ENCODE measurements around the gene LEUTX. TPM values are rescaled to one million over a fixed set of nuclear protein-coding genes. Genes with fewer than 3 reads are reported as not detected.

Gene LEUTX
- polyA plus RNA-seq, 1 of the 3 experiments (the other 2 are of a cell fraction): not detected

DNA sequence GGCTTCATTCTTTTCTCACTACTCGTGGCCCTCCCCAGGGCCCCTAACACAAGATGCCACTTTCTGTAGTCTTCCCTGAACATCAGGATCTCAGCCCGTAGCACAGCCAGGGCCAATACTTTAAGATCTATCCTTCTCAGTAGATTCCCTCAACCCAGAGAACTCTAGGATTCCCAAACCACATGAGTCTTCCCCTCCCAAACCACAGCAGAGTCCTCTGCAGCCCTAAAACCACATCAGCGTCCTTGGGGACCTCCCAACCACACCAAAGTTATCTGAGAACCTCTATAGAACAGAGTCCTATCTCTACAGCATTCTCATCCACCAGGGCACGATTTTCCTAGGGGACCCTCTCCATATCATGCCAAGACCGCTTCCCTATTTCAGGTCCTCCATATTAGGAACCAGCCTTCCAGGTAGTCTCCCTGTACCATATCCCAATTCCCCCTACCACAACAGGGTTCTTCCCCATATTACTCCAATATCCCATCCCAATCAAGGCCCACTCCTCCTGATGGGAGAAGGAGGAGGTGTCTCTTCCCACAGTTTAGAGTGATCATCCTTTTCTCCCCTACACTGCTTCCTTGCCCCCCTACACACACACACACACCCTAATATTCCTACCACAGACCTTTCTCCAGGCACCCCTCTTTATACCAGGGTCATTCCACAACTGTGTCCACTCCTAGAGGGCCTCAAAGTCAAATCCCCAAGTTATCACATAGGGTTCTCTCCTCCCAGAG, 53.9 kb downstream of the LEUTX start:
- Histone ChIP-seq H3K4me1 (ENCODE audit: control insufficient read depth in 1 of 2, insufficient read depth in 2 of 2, low read depth in 1 of 2, low read length in 1 of 2) (peaks cover 0 to 16% of the 10 kb centered on the region in 2 experiments; a peak in 2 of 4 replicates), H3F3A (replicated peaks; ENCODE audit: insufficient read depth) (peaks cover 5% of the 10 kb centered on the region), H3K4me2 (peak overlapping the region; percentile 92), H3K79me2 (ENCODE audit: insufficient read depth) (peaks cover 20% of the 10 kb centered on the region), H3K27ac (ENCODE audit: low read depth in 2 of 2, low read length in 1 of 2) (peak overlapping the region; percentile 94 to 98; a peak in 3 of 4 replicates), H3K9ac (peak overlapping the region; percentile 95), H3K9me3 (no peaks in the 10 kb centered on the region), H3K9me2 (no peaks in the 10 kb centered on the region), H2AFZ (ENCODE audit: low read depth) (no peak overlapping the region; the same call in 1 of the 2 replicates), H3K36me3 (replicated peaks in 1 of 2; ENCODE audit: control insufficient read depth in 1 of 2, insufficient read depth in 2 of 2, low read length in 1 of 2) (peaks cover 47 to 57% of the 10 kb centered on the region in 2 experiments), H3K27me3 (ENCODE audit: insufficient read depth) (no peaks in the 10 kb centered on the region), H3K4me3 (ENCODE audit: low read depth in 2 of 2, low read length in 1 of 2) (peak overlapping the region; percentile 84 to 97), H4K20me1 (ENCODE audit: insufficient read depth) (no peaks in the 10 kb centered on the region)
- no peak for DNase-seq
- POLR2A ChIA-PET: interaction anchor here (1.5 to 2.1 kb wide), 2 partner anchors 8 to 14 kb away, joined by 7 to 9 read pairs; partner anchors contain the start of gene FBL
- CTCF ChIA-PET: interaction anchor here (0.8 to 2.1 kb wide), 4 partner anchors 12 to 138 kb away, joined by 3 to 26 read pairs (median 5); partner anchors contain the start of gene PSMC4
- TF ChIP-seq SMC3 (IDR thresholded peaks at IDR 0.05; ENCODE audit: low read depth, low read length): no peak
- WGBS (ENCODE audit: low lambda C conversion rate): 85% methylated on average over 5 of the region's 5 CpGs

DNA sequence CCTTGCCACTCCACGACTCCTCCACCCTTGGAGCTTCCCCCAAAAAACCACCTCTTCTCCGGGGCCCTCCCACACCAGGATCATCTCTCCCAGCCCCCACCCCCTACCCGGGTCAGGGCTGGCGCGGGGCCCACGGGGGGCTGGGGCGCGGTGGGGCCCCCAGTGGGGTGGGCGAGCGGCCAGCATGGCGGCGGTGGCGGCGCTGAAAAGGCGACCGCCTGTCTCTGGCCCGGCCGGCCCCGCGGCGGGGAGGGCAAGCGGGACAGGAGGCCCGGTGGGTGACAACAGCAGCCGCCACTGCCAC, 54.5 kb downstream of the LEUTX start:
- Histone ChIP-seq H3K4me1 (ENCODE audit: control insufficient read depth in 1 of 2, insufficient read depth in 2 of 2, low read depth in 1 of 2, low read length in 1 of 2) (peaks cover 0 to 16% of the 10 kb centered on the region in 2 experiments; a peak in 2 of 4 replicates), H3K27ac (ENCODE audit: low read depth in 2 of 2, low read length in 1 of 2) (peak overlapping the region; percentile 94 to 98; a peak in 3 of 4 replicates), H3K9me2 (no peaks in the 10 kb centered on the region), H3K27me3 (ENCODE audit: insufficient read depth) (no peaks in the 10 kb centered on the region), H3K4me2 (peak overlapping the region; percentile 92), H3K9ac (peak overlapping the region; percentile 95), H3K36me3 (replicated peaks in 1 of 2; ENCODE audit: control insufficient read depth in 1 of 2, insufficient read depth in 2 of 2, low read length in 1 of 2) (peaks cover 49 to 60% of the 10 kb centered on the region in 2 experiments), H3F3A (replicated peaks; ENCODE audit: insufficient read depth) (peaks cover 5% of the 10 kb centered on the region), H3K9me3 (no peaks in the 10 kb centered on the region), H3K4me3 (ENCODE audit: low read depth in 2 of 2, low read length in 1 of 2) (peak overlapping the region; percentile 84 to 97), H3K79me2 (ENCODE audit: insufficient read depth) (peaks cover 20% of the 10 kb centered on the region), H4K20me1 (ENCODE audit: insufficient read depth) (no peaks in the 10 kb centered on the region), H2AFZ (ENCODE audit: low read depth) (peak overlapping the region; percentile 44; the same call in 1 of the 2 replicates)
- POLR2A ChIA-PET: interaction anchor here (0.9 to 2.1 kb wide), 4 partner anchors 8 to 40 kb away, joined by 3 to 9 read pairs (median 6); partner anchors contain the start of gene FBL
- DNase-seq: no peak
- 6% methylated on average over 12 of the region's 24 CpGs for WGBS (ENCODE audit: low lambda C conversion rate)
- TF ChIP-seq, protein P1, sequence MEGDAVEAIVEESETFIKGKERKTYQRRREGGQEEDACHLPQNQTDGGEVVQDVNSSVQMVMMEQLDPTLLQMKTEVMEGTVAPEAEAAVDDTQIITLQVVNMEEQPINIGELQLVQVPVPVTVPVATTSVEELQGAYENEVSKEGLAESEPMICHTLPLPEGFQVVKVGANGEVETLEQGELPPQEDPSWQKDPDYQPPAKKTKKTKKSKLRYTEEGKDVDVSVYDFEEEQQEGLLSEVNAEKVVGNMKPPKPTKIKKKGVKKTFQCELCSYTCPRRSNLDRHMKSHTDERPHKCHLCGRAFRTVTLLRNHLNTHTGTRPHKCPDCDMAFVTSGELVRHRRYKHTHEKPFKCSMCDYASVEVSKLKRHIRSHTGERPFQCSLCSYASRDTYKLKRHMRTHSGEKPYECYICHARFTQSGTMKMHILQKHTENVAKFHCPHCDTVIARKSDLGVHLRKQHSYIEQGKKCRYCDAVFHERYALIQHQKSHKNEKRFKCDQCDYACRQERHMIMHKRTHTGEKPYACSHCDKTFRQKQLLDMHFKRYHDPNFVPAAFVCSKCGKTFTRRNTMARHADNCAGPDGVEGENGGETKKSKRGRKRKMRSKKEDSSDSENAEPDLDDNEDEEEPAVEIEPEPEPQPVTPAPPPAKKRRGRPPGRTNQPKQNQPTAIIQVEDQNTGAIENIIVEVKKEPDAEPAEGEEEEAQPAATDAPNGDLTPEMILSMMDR (IDR thresholded peaks at IDR 0.05): no peak
- CTCF ChIA-PET: interaction anchor here (0.8 to 2.1 kb wide), 5 partner anchors 11 to 137 kb away, joined by 3 to 26 read pairs (median 3); partner anchors contain the start of gene PSMC4

DNA sequence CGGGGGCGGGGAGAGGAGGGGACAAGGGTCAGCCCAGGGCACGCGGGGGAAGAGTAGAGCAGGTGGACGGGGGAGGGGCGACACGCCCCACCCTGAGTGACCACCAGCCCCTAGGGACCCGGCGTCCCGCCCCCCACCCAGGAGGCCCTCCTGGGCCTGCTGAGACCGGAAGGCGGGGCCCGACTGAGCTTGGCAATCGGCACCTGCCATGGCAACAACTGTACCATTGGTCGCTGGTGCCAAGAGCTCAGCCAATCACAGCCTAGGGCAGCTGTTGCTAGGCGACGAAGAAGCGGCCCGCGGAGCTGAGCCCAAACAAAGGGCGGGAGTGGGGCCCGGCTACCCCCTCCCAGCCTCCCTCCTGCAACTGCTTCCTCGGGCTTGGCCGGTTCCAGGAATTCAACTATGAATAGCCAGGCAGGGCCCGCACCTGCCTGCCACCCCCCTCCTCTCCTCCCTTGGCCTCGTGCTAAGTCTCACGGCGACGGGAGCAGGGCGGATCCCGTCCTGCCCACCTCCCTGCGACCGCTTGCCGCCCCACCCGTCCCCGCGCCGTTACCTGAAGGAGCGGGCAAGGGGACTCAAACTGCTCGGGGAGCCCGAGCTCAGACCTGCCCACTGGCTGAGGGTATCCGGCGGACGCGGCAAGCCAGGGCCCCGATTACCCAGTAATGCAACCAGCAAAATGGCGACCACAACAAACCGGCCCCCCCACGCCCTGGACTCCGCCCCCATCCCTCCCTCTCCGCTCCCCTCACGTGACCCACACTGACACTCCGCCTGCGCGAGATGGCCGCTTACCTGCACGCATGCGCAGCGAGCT, 55.0 kb downstream of the LEUTX start, which contains the start of gene DYRK1B:
TSS of gene DYRK1B (minus strand) at position 699 of the 823 bp plus-strand sequence. CDS start 2,295 bp downstream, outside the sequence.
- H3K4me1 ChIP-seq (ENCODE audit: control insufficient read depth in 1 of 2, insufficient read depth in 2 of 2, low read depth in 1 of 2, low read length in 1 of 2): peaks cover 0 to 16% of the 10 kb centered on the region in 2 experiments; a peak in 2 of 4 replicates
- no peaks in the 10 kb centered on the region for H3K27me3 ChIP-seq (ENCODE audit: insufficient read depth)
- no peaks in the 10 kb centered on the region for H3K9me2 ChIP-seq
- DNase-seq: peak; percentile 99
- peaks cover 5% of the 10 kb centered on the region for H3F3A ChIP-seq (replicated peaks; ENCODE audit: insufficient read depth)
- under 1% methylated on average over 35 of the region's 59 CpGs for WGBS (ENCODE audit: low lambda C conversion rate)
- H3K4me3 ChIP-seq (ENCODE audit: low read depth in 2 of 2, low read length in 1 of 2): peak within 1 kb of the TSS; percentile 84 to 97
- H4K20me1 ChIP-seq (ENCODE audit: insufficient read depth): no peaks in the 10 kb centered on the region
- ChIA-PET POLR2A (interaction anchor here (0.6 to 2.1 kb wide), 8 partner anchors 9 to 398 kb away, joined by 3 to 9 read pairs (median 4); partner anchors contain the start of genes FBL, PSMC4 and RPS16), CTCF (interaction anchor here (0.7 to 2.1 kb wide), 8 partner anchors 9 to 137 kb away, joined by 3 to 26 read pairs (median 3); partner anchors contain the start of gene PSMC4)
- peaks cover 20% of the 10 kb centered on the region for H3K79me2 ChIP-seq (ENCODE audit: insufficient read depth)
- H2AFZ ChIP-seq (ENCODE audit: low read depth): peak within 1 kb of the TSS; percentile 78
- H3K4me2 ChIP-seq: peak within 1 kb of the TSS; percentile 92
- H3K27ac ChIP-seq (ENCODE audit: low read depth in 2 of 2, low read length in 1 of 2): peak within 1 kb of the TSS; percentile 94 to 98
- H3K9me3 ChIP-seq: no peaks in the 10 kb centered on the region
- H3K9ac ChIP-seq: peak within 1 kb of the TSS; percentile 95
- H3K36me3 ChIP-seq (replicated peaks in 1 of 2; ENCODE audit: control insufficient read depth in 1 of 2, insufficient read depth in 2 of 2, low read length in 1 of 2): peaks cover 47 to 58% of the 10 kb centered on the region in 2 experiments
- TF ChIP-seq TCF12 (IDR thresholded peaks at IDR 0.05) (no peak), MEF2A (IDR thresholded peaks at IDR 0.05; ENCODE audit: borderline replicate concordance, low read depth) (no peak), RXRA (IDR thresholded peaks at IDR 0.05; ENCODE audit: borderline replicate concordance, low read depth) (no peak), FOSL2 (IDR thresholded peaks at IDR 0.05; ENCODE audit: borderline replicate concordance, low read depth) (no peak), NFIC (IDR thresholded peaks at IDR 0.05; ENCODE audit: borderline replicate concordance) (no peak), ELF1 (IDR thresholded peaks at IDR 0.05) (0 out of 2 replicates have a peak, but pooled peaks have one; percentile 37), NRF1 (IDR thresholded peaks at IDR 0.05; ENCODE audit: low read depth, low read length) (no peak), FOXM1 (IDR thresholded peaks at IDR 0.05; ENCODE audit: low read depth) (peak; percentile 53; the same call in 1 of the 2 replicates), TAF1 (IDR thresholded peaks at IDR 0.05; ENCODE audit: borderline replicate concordance, low read depth, low read length) (peak; percentile 44; the same call in 1 of the 2 replicates), EP300 (IDR thresholded peaks at IDR 0.05; ENCODE audit: borderline replicate concordance in 1 of 2, low read depth in 1 of 2, low read length in 1 of 2) (peak; percentile 28 to 85; a peak in 2 of 4 replicates)
- TF ChIP-seq, protein P2, sequence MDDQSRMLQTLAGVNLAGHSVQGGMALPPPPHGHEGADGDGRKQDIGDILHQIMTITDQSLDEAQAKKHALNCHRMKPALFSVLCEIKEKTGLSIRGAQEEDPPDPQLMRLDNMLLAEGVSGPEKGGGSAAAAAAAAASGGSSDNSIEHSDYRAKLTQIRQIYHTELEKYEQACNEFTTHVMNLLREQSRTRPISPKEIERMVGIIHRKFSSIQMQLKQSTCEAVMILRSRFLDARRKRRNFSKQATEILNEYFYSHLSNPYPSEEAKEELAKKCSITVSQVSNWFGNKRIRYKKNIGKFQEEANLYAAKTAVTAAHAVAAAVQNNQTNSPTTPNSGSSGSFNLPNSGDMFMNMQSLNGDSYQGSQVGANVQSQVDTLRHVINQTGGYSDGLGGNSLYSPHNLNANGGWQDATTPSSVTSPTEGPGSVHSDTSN (IDR thresholded peaks at IDR 0.05): no peak; the same call in 1 of the 2 replicates
- TF ChIP-seq, protein P3, sequence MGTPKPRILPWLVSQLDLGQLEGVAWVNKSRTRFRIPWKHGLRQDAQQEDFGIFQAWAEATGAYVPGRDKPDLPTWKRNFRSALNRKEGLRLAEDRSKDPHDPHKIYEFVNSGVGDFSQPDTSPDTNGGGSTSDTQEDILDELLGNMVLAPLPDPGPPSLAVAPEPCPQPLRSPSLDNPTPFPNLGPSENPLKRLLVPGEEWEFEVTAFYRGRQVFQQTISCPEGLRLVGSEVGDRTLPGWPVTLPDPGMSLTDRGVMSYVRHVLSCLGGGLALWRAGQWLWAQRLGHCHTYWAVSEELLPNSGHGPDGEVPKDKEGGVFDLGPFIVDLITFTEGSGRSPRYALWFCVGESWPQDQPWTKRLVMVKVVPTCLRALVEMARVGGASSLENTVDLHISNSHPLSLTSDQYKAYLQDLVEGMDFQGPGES (IDR thresholded peaks at IDR 0.05; ENCODE audit: low read depth, low read length): peak; percentile 71
